HepG2 (cell line): ENCODE results near the gene MAN1C1. TPM values are rescaled to one million over a fixed set of nuclear protein-coding genes. Genes with fewer than 3 reads are reported as not detected.

Source experiments
- ATAC-seq: fragments of 200-7000 bp; cut with Tn5 transposase; 3 replicates; pipeline ENCODE4 v1.9.1; 2020; ENCODE audit warnings: mild to moderate bottlenecking, moderate library complexity
- BruUV-seq: library from RNA; stranded (reverse); fragments of 400-500 nt; replicated peaks from 2 replicates; lab custom pipeline; 2021; lab: Mats Ljungman, UMichigan
- CTCF ChIA-PET: fragments of 300-600 bp; formaldehyde crosslinking; extraction: SDS; loops from one replicate; lab custom pipeline; 2021; ENCODE audit warnings: low total read pairs, inconsistent platforms, low intra/inter-chr PET ratio; lab: Yijun Ruan, JAX
- POLR2A ChIA-PET: fragments of 350-600 bp; sonication (Branson Sonifier 250); formaldehyde crosslinking; loops from one replicate; lab custom pipeline; 2020; ENCODE audit warnings: antibody characterized with exemption, inconsistent platforms; lab: Yijun Ruan, JAX
- DNase-seq: peaks from one replicate; pipeline ENCODE4 v3.0.0-alpha.2; 2015; ENCODE audit warnings: low spot score
- FAIRE-seq: peaks from 3 replicates; lab custom pipeline; 2011; peaks lifted over from hg19 to GRCh38; lab: Jason Lieb, UNC
- H2AFZ ChIP-seq: one replicate; pipeline ENCODE4 v1.6.1; 2011; ENCODE audit warnings: low read length, inconsistent platforms
- H3K27ac ChIP-seq: fragments of 300-600 bp; 3 replicates; pipeline ENCODE4 v1.8.0; 2011; ENCODE audit warnings: mixed run types, mild to moderate bottlenecking, mixed read lengths, low read length, inconsistent platforms; ENCODE audit not compliant: insufficient read depth; ENCODE audit errors: extremely low read length
- H3K27me3 ChIP-seq, 2 experiments: fragments of 200-600 bp in 1 of 2; 2 replicates in 1 of 2; 3 replicates in 1 of 2; pipeline versions ENCODE4 v1.6.0 to v1.8.0; 2011; ENCODE audit warnings: low read length in 2 of 2, mild to moderate bottlenecking in 2 of 2, moderate library complexity in 2 of 2, inconsistent platforms in 1 of 2; ENCODE audit not compliant: insufficient read depth in 2 of 2, control insufficient read depth in 1 of 2
- H3K36me3 ChIP-seq, 2 experiments: fragments of 200-600 bp in 1 of 2; replicated peaks in 1 of 2; 2 replicates in 1 of 2; 3 replicates in 1 of 2; pipeline versions ENCODE4 v1.5.1 to v1.8.0; 2011; ENCODE audit warnings: low read length in 2 of 2, inconsistent platforms in 1 of 2; ENCODE audit not compliant: insufficient read depth in 2 of 2, control insufficient read depth in 1 of 2
- H3K4me1 ChIP-seq: 2 replicates; pipeline ENCODE4 v1.5.1; 2012; ENCODE audit warnings: low read length, inconsistent platforms; ENCODE audit not compliant: insufficient read depth
- H3K4me2 ChIP-seq: 2 replicates; pipeline ENCODE4 v1.6.0; 2011; ENCODE audit warnings: low read depth, low read length, inconsistent platforms
- H3K4me3 ChIP-seq, 3 experiments: fragments of 200-600 bp in 1 of 3; sonication (generic), shearing (Covaris generic) in 1 of 3; replicated peaks in 1 of 3; 2 replicates each; pipeline ENCODE4 v1.5.1; 2011 to 2016; ENCODE audit warnings: low read length in 3 of 3, inconsistent platforms in 2 of 3, low read depth in 2 of 3, mild to moderate bottlenecking in 2 of 3, control low read depth in 1 of 3, mixed read lengths in 1 of 3; ENCODE audit not compliant: insufficient read depth in 1 of 3
- H3K79me2 ChIP-seq: one replicate; pipeline ENCODE4 v1.6.1; 2011; ENCODE audit warnings: low read length, inconsistent platforms; ENCODE audit not compliant: insufficient read depth
- H3K9ac ChIP-seq: 2 replicates; pipeline ENCODE4 v1.6.0; 2011; ENCODE audit warnings: mild to moderate bottlenecking, low read depth, low read length, inconsistent platforms; ENCODE audit not compliant: insufficient read depth
- H3K9me3 ChIP-seq: 2 replicates; pipeline ENCODE4 v1.5.1; 2012; ENCODE audit warnings: mild to moderate bottlenecking, low read length
- H4K20me1 ChIP-seq: 2 replicates; pipeline ENCODE4 v1.6.0; 2011; ENCODE audit warnings: inconsistent platforms, mild to moderate bottlenecking, low read length, moderate library complexity; ENCODE audit not compliant: insufficient read depth
- FOXA1 ChIP-seq, 2 experiments: fragments of 450-650 bp in 1 of 2; sonication (generic) in 1 of 2; formaldehyde crosslinking in 1 of 2; IDR thresholded peaks; 2 replicates each; pipeline versions ENCODE4 v1.4.0 to v1.6.1; 2016 to 2020; ENCODE audit warnings: missing genetic modification reagents in 1 of 2
- FOXK2 ChIP-seq: fragments of 450-650 bp; IDR thresholded peaks from 2 replicates; pipeline ENCODE4 v1.6.1; 2016
- FOXP1 ChIP-seq, 2 experiments: fragments of 450-650 bp in 1 of 2; IDR thresholded peaks; 2 replicates each; pipeline ENCODE4 v1.6.1; 2017 to 2018; ENCODE audit warnings: antibody characterized with exemption in 1 of 2
- IRF9 ChIP-seq: sonication (generic); formaldehyde crosslinking; IDR thresholded peaks from 2 replicates; pipeline ENCODE4 v1.8.0; 2022; ENCODE audit warnings: missing genetic modification reagents, mild to moderate bottlenecking, borderline replicate concordance
- NONO ChIP-seq, 2 experiments: fragments of 450-650 bp in 1 of 2; sonication (generic) in 1 of 2; formaldehyde crosslinking in 1 of 2; IDR thresholded peaks in 1 of 2; conservative IDR thresholded peaks in 1 of 2; 2 replicates each; pipeline versions ENCODE4 v1.6.1 to v1.8.0; 2017 to 2022; ENCODE audit warnings: mild to moderate bottlenecking in 1 of 2, missing genetic modification reagents in 1 of 2, moderate library complexity in 1 of 2
- SOX6 ChIP-seq, 2 experiments: fragments of 450-650 bp in 1 of 2; sonication (generic) in 1 of 2; formaldehyde crosslinking in 1 of 2; IDR thresholded peaks; 2 replicates each; pipeline versions ENCODE4 v1.4.0 to v1.6.1; 2017 to 2020; ENCODE audit warnings: antibody characterized with exemption in 1 of 2, mild to moderate bottlenecking in 1 of 2, missing genetic modification reagents in 1 of 2
- SYNCRIP ChIP-seq: fragments of 200-400 bp; formaldehyde crosslinking; IDR thresholded peaks from 2 replicates; pipeline ENCODE4 v1.6.1; 2018; ENCODE audit warnings: mild to moderate bottlenecking, low read depth, low read length; ENCODE audit not compliant: insufficient read depth
- TERF1 ChIP-seq: sonication (generic); formaldehyde crosslinking; IDR thresholded peaks from 2 replicates; pipeline ENCODE4 v1.8.0; 2022; ENCODE audit warnings: mild to moderate bottlenecking, missing genetic modification reagents, moderate library complexity
- ZFP90 ChIP-seq: sonication (generic); formaldehyde crosslinking; IDR thresholded peaks from 2 replicates; pipeline ENCODE4 v1.8.0; 2022; ENCODE audit warnings: missing genetic modification reagents, mild to moderate bottlenecking, inconsistent platforms, borderline replicate concordance
- WGBS: methylation state at CpG from one replicate; pipeline ENCODE4 v1.1.6; 2017; ENCODE audit warnings: low lambda C conversion rate; 5-methylcytosine and 5-hydroxymethylcytosine counted together
- in situ Hi-C: cut with HindIII; loops from 2 replicates; pipeline ENCODE4 v1.10.0; 2017; ENCODE audit warnings: low pct_unique_long_range_greater_than_20kb; ENCODE audit not compliant: extremely low pct_ligation_motif_present
- intact Hi-C: fragments of 100-400 bp; cut with micrococcal nuclease; formaldehyde crosslinking; loops from one replicate; pipeline ENCODE4 v1.10.0; 2022; ENCODE audit not compliant: unreplicated experiment
- polyA plus RNA-seq, 8 experiments: library from polyadenylated mRNA; depleted of rRNA in 3 of 8; stranded (reverse) in 7 of 8; unstranded in 1 of 8; fragments of >200 nt; fragmentation: Illumina TruSeq in 4 of 8; extraction: Trizol in 4 of 8; gene quantifications; 2 replicates each; pipeline versions ENCODE4 v1.2.1 to v1.2.3, GENCODE V29; 2011 to 2016; ENCODE audit warnings: low read depth in 4 of 8, missing spikeins in 1 of 8, mixed read lengths in 1 of 8; ENCODE audit not compliant: insufficient read depth in 1 of 8
- total RNA-seq, 5 experiments: library from RNA; depleted of rRNA; stranded (reverse); fragments of >200 nt; fragmentation: Illumina TruSeq; extraction: Trizol; gene quantifications; 2 replicates each; pipeline ENCODE4 v1.2.3, GENCODE V29; 2016; ENCODE audit warnings: low read depth in 1 of 5
- TF ChIP-seq, protein P1 (sequence below): sonication (generic); formaldehyde crosslinking; IDR thresholded peaks from 2 replicates; pipeline ENCODE4 v1.5.1; 2020; ENCODE audit warnings: mild to moderate bottlenecking, missing genetic modification reagents, moderate library complexity

The MAN1C1 gene
- total and polyA plus RNA-seq, 2 of the 13 experiments (the other 11 are each of a cell fraction or from before 2014, with no cell fraction given), result 0.18 to 0.49 TPM

- TF ChIP-seq, protein P1, sequence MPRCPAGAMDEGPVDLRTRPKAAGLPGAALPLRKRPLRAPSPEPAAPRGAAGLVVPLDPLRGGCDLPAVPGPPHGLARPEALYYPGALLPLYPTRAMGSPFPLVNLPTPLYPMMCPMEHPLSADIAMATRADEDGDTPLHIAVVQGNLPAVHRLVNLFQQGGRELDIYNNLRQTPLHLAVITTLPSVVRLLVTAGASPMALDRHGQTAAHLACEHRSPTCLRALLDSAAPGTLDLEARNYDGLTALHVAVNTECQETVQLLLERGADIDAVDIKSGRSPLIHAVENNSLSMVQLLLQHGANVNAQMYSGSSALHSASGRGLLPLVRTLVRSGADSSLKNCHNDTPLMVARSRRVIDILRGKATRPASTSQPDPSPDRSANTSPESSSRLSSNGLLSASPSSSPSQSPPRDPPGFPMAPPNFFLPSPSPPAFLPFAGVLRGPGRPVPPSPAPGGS (CRISPR knock-in tag), result no peak
- no peak for TF ChIP-seq SYNCRIP
Observed at GRCh38 chr1:25748531-25749205, 132.1 kb downstream of the MAN1C1 start (continued).

- 12% methylated on average over 6 of the region's 6 CpGs for WGBS
- no peak overlapping the region for H3K4me2 ChIP-seq
- no peak overlapping the region for H2AFZ ChIP-seq
- intact Hi-C loops (no loop called here), in situ Hi-C loops (no loop called here)
- H3K36me3 ChIP-seq, result no peaks in the 10 kb centered on the region
- FAIRE-seq (no peak), ATAC-seq (no peak), DNase-seq (no peak)
- POLR2A ChIA-PET, result no interaction called here
- TF ChIP-seq TERF1, result no peak
- TF ChIP-seq FOXP1 (IDR thresholded peaks at IDR 0.05), result 0 out of 2 replicates have a peak, but pooled peaks have one; percentile 25
- no peak for TF ChIP-seq FOXP1 (CRISPR knock-in tag; IDR thresholded peaks at IDR 0.05)
- peak; percentile 33; the same call in 1 of the 2 replicates for TF ChIP-seq FOXA1 (IDR thresholded peaks at IDR 0.05)
- no peak for TF ChIP-seq FOXA1 (CRISPR knock-in tag; IDR thresholded peaks at IDR 0.05)
- TF ChIP-seq FOXK2, result 0 out of 2 replicates have a peak, but pooled peaks have one; percentile 23
- no peak for TF ChIP-seq IRF9 (CRISPR knock-in tag)
- TF ChIP-seq NONO (IDR thresholded peaks at IDR 0.05), result peak; percentile 47; the same call in 1 of the 2 replicates
- no peak for TF ChIP-seq NONO (CRISPR knock-in tag; conservative IDR thresholded peaks at IDR 0.05)
- TF ChIP-seq SOX6 (IDR thresholded peaks at IDR 0.05), result 0 out of 2 replicates have a peak, but pooled peaks have one; percentile 27
- TF ChIP-seq SOX6 (CRISPR knock-in tag; IDR thresholded peaks at IDR 0.05), result no peak
- no peak for TF ChIP-seq ZFP90 (CRISPR knock-in tag)
- H3K9ac ChIP-seq, result no peak overlapping the region
- no peak overlapping the region for H3K27ac ChIP-seq
- CTCF ChIA-PET, result no interaction called here
- H3K4me1 ChIP-seq, result no peaks in the 10 kb centered on the region
- no peaks in the 10 kb centered on the region for H3K9me3 ChIP-seq
- H3K4me3 ChIP-seq, result no peak overlapping the region
- no TSS peak for BruUV-seq
- H3K27me3 ChIP-seq, result peaks cover 12 to 68% of the 10 kb centered on the region in 2 experiments
- H3K79me2 ChIP-seq, result no peaks in the 10 kb centered on the region
- H4K20me1 ChIP-seq, result no peaks in the 10 kb centered on the region
Observed at GRCh38 chr1:25750923-25751605, 134.5 kb downstream of the MAN1C1 start.
